GM20000 (cell line): ENCODE data around the gene RSAD2.

Experiments used
- DNase-seq: peaks from one replicate; pipeline ENCODE4 v3.0.0; 2012; ENCODE audit warnings: low spot score
- CTCF ChIP-seq: IDR thresholded peaks from 2 replicates; pipeline ENCODE4 v1.5.1; 2012; ENCODE audit warnings: mild to moderate bottlenecking, control low read depth; ENCODE audit errors: extremely low read depth, missing control alignments

RSAD2 gene

DNA sequence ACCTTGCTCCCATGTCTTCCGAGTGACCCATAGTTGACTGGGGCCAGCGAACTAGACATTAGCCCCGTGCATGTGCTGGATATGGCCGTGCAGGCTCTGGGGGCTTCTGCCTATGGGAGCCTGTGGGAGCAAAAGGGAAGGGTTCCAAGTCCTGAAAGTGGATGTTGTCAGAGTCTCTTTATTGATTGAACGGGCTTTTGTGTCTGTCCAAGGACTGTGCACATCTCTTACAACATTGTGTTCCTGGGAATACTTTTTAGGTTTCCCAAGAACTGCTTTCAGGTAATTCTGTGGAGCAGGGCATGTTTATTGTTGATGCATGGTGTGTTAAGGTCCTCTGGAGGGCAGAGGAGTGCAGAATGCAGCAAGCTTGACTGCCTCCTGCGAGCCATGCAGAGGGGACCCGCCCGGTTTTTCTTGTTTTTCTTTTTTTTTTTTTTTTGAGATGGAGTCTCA lies 44.7 kb downstream of the RSAD2 start:
- no peak for DNase-seq

GRCh38 chr2:6923319-6923718 lies 45.7 kb downstream of the RSAD2 start:
- no peak for TF ChIP-seq CTCF
- DNase-seq: no peak

More for the DNA sequence above, 44.7 kb downstream of the RSAD2 start:
- no peak for TF ChIP-seq CTCF

DNA sequence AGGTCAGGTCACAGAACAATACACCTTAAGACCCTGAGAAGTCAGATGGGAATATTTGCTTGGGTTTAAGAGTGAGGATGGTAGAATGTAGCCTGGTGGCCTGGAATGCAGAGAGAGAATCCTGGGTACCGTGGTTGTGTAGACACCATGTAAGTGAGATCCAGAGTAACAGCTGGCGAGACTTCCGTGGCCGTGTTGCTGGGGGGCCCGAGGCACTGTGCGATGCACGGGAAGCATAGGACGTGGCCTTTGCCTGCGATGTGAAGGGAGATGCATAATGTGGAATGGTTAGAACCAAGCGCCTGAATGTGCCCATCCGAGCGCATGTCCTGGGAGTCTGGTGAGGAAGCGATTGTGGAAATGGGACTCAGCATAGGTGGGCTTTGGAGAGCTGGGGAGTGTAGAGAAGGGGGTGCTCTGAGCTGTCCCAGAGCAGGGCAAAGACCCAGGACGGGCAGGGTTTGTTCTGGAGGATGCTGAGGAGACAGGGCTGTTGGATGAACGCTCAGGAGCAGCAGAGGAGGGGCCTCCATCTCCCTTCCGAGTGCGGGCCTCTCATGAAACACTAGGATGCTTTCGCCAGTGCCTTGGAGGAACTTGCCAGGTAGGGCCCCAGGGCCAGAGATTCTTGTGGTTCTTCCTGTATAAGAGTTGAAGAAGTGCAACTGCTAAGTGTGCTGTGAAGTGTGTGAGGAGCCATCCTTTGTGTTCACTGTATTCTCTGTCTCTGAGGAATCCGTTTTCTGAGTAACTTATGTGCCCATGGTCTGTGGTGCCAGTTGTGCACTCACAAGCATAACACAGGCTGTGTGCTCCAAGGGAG lies 46.7 kb downstream of the RSAD2 start:
- no peak for DNase-seq
- no peak for TF ChIP-seq CTCF

DNA sequence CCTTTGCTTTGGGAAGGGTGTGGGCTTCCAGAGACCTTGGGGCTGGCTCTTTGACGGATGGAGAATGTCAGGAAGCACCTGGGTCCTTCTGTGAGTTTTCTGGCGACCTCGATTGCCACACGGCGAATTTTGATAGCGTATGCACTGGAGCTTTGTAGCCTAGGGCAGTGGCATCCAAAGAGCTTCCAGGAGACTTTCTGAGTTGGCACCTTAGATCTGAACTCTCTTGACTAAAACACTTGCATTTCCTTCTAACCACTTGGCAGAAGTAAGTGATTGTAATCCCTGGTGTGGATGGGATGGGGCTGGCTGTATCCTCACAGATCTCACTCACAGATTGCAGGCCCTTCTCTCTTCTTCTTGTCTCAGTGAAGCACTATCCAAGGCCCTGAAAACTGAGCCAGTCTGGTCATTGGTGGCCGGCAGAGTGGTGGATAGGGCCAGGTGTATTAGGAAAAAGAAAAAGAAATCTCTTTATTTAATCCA lies 47.4 kb downstream of the RSAD2 start:
- TF ChIP-seq CTCF: no peak
- no peak for DNase-seq

GRCh38 chr2:6926071-6926732 lies 48.6 kb downstream of the RSAD2 start:
- TF ChIP-seq CTCF: no peak
- DNase-seq: no peak

DNA sequence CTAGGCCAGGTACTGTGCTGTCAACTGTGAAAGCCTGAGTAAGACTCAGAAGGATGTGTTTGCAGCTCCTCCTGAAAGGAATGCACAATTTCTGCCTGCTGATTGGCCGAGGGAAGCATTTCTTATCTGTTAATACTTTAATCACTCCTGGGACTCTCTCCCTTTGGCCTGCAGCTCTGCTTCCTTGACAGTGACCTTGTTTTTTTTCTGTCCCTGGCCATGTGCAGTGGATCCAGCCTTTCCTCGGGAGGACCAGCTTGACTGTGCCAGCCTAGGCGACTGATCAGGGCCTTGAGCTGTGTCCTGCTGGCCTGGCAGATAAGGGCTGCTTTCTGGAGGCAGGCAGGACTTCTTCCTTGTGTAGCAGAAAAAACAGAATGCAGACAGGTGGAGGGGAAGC lies 49.6 kb downstream of the RSAD2 start:
- DNase-seq: no peak

More for the DNA sequence above, 49.6 kb downstream of the RSAD2 start:
- no peak for TF ChIP-seq CTCF
